WTC11 (cell line): ENCODE measurements around the gene CPA4. TPM values are rescaled to one million over a fixed set of nuclear protein-coding genes. Genes with fewer than 3 reads are reported as not detected.

Experiments
- ATAC-seq: fragments of 200-7000 bp; cut with Tn5 transposase; 2 replicates; pipeline ENCODE4 v1.10.0; 2021; ENCODE audit warnings: mild to moderate bottlenecking, moderate library complexity
- CTCF ChIA-PET: fragments of 300-600 bp; sonication (Branson Sonifier 250); formaldehyde crosslinking; loops from one replicate; lab custom pipeline; 2021; ENCODE audit warnings: antibody characterized with exemption; lab: Charles Lee
- POLR2A ChIA-PET: fragments of 350-600 bp; sonication (Branson Sonifier 250); formaldehyde crosslinking; loops from one replicate; lab custom pipeline; 2021; ENCODE audit warnings: antibody characterized with exemption; lab: Charles Lee
- DNase-seq: peaks from one replicate; pipeline ENCODE4 v3.0.0; 2021; ENCODE audit warnings: low spot score
- H3K27ac Mint-ChIP-seq: 2 replicates; pipeline ENCODE4 v1.8.0; 2021; ENCODE audit warnings: mixed read lengths
- H3K27me3 Mint-ChIP-seq: 2 replicates; pipeline ENCODE4 v1.8.0; 2021; ENCODE audit warnings: low read depth, mild to moderate bottlenecking, moderate library complexity, mixed read lengths
- H3K36me3 Mint-ChIP-seq: 2 replicates; pipeline ENCODE4 v1.8.0; 2021; ENCODE audit warnings: mixed read lengths
- H3K4me1 Mint-ChIP-seq: 2 replicates; pipeline ENCODE4 v1.8.0; 2022; ENCODE audit warnings: mixed read lengths
- H3K4me3 Mint-ChIP-seq: 2 replicates; pipeline ENCODE4 v1.8.0; 2021; ENCODE audit warnings: mild to moderate bottlenecking, moderate library complexity, mixed read lengths
- H3K9me3 Mint-ChIP-seq: 2 replicates; pipeline ENCODE4 v1.8.0; 2021; ENCODE audit warnings: mixed read lengths
- CBFB ChIP-seq: sonication (generic); formaldehyde crosslinking; IDR thresholded peaks from 2 replicates; pipeline ENCODE4 v1.8.1; 2022; ENCODE audit warnings: mild to moderate bottlenecking, low read depth, missing genetic modification reagents
- FOXK1 ChIP-seq: sonication (generic); formaldehyde crosslinking; IDR thresholded peaks from 2 replicates; pipeline ENCODE4 v1.8.0; 2022; ENCODE audit warnings: mild to moderate bottlenecking, moderate library complexity, missing genetic modification reagents
- FOXP1 ChIP-seq: sonication (generic); formaldehyde crosslinking; IDR thresholded peaks from 2 replicates; pipeline ENCODE4 v1.8.0; 2022; ENCODE audit warnings: missing genetic modification reagents, mild to moderate bottlenecking, moderate library complexity, borderline replicate concordance
- GRHL2 ChIP-seq: fragments of 250-450 bp; sonication (Bioruptor Pico); IDR thresholded peaks from 2 replicates; pipeline ENCODE4 v1.8.0; 2022; ENCODE audit warnings: mild to moderate bottlenecking, moderate library complexity; ENCODE audit not compliant: insufficient replicate concordance, severe bottlenecking
- PRRX2 ChIP-seq: fragments of 250-450 bp; sonication (Bioruptor Pico); IDR thresholded peaks from 2 replicates; pipeline ENCODE4 v1.8.0; 2021; ENCODE audit warnings: mild to moderate bottlenecking
- SMAD3 ChIP-seq: sonication (generic); formaldehyde crosslinking; IDR thresholded peaks from 2 replicates; pipeline ENCODE4 v1.8.0; 2022; ENCODE audit warnings: missing genetic modification reagents, mild to moderate bottlenecking, borderline replicate concordance
- ZNF671 ChIP-seq: fragments of 250-450 bp; sonication (Bioruptor Pico); IDR thresholded peaks from 2 replicates; pipeline ENCODE4 v1.8.0; 2021; ENCODE audit warnings: mild to moderate bottlenecking
- total RNA-seq: library from RNA; stranded (reverse); gene quantifications from 3 replicates; pipeline ENCODE4 v1.2.3, GENCODE V29; 2021
- TF ChIP-seq, protein P1 (sequence below): sonication (generic); formaldehyde crosslinking; IDR thresholded peaks from 2 replicates; pipeline ENCODE4 v1.8.1; 2022; ENCODE audit warnings: low read depth, mild to moderate bottlenecking, moderate library complexity, missing genetic modification reagents, borderline replicate concordance
- TF ChIP-seq, protein P2 (sequence below): sonication (generic); formaldehyde crosslinking; IDR thresholded peaks from 2 replicates; pipeline ENCODE4 v1.8.0; 2022; ENCODE audit warnings: missing genetic modification reagents
- TF ChIP-seq, protein P3 (sequence below): sonication (generic); formaldehyde crosslinking; conservative IDR thresholded peaks from 2 replicates; pipeline ENCODE4 v1.8.1; 2023; ENCODE audit warnings: mild to moderate bottlenecking, low read depth, missing genetic modification reagents, moderate library complexity
- TF ChIP-seq, protein P4 (sequence below): fragments of 250-450 bp; sonication (Bioruptor Pico); IDR thresholded peaks from 2 replicates; pipeline ENCODE4 v1.8.0; 2021; ENCODE audit warnings: mild to moderate bottlenecking
- TF ChIP-seq, protein P5 (sequence below): fragments of 250-450 bp; sonication (Bioruptor Pico); IDR thresholded peaks from 2 replicates; pipeline ENCODE4 v1.9.0; 2021; ENCODE audit warnings: mild to moderate bottlenecking, borderline replicate concordance
- TF ChIP-seq, protein P6 (sequence below): sonication (generic); formaldehyde crosslinking; IDR thresholded peaks from 2 replicates; pipeline ENCODE4 v1.8.0; 2023; ENCODE audit warnings: missing genetic modification reagents
- TF ChIP-seq, protein P7 (sequence below): sonication (generic); formaldehyde crosslinking; IDR thresholded peaks from 2 replicates; pipeline ENCODE4 v1.8.0; 2023; ENCODE audit warnings: missing genetic modification reagents, mild to moderate bottlenecking, borderline replicate concordance
- TF ChIP-seq, protein P8 (sequence below): fragments of 250-450 bp; sonication (Bioruptor Pico); IDR thresholded peaks from 2 replicates; pipeline ENCODE4 v1.9.0; 2021; ENCODE audit warnings: mild to moderate bottlenecking

Gene CPA4
- total RNA-seq, 1 experiment from 2014 or later = not detected

DNA sequence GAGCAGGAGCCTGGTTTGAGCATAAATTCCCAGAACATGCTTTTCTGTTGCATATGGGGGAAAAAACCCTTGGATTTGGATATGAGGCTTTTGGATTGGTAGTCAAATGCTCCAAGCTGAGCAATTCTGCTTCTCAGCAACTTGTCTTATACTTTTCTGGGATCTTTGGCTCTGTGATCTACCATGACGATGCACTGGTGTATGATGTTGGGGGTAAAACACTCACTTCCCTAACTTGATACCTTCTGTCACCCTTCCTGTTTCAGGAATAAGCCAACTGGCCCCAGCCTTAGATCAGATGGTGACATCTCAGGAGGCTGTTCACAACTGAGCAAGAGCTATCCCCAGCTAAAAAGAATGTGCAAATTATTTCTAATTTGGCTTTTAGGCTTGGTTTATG, 13.1 kb upstream of the CPA4 start:
- peaks cover 10% of the 10 kb centered on the region for H3K27me3 Mint-ChIP-seq
- ChIA-PET CTCF (no interaction called here), POLR2A (no interaction called here)
- H3K36me3 Mint-ChIP-seq = no peaks in the 10 kb centered on the region
- DNase-seq (no peak), ATAC-seq (no peak)
- H3K27ac Mint-ChIP-seq = no peak overlapping the region
- H3K9me3 Mint-ChIP-seq = no peaks in the 10 kb centered on the region
- peaks cover 30% of the 10 kb centered on the region for H3K4me1 Mint-ChIP-seq
- H3K4me3 Mint-ChIP-seq = no peak overlapping the region
- TF ChIP-seq, protein P1, sequence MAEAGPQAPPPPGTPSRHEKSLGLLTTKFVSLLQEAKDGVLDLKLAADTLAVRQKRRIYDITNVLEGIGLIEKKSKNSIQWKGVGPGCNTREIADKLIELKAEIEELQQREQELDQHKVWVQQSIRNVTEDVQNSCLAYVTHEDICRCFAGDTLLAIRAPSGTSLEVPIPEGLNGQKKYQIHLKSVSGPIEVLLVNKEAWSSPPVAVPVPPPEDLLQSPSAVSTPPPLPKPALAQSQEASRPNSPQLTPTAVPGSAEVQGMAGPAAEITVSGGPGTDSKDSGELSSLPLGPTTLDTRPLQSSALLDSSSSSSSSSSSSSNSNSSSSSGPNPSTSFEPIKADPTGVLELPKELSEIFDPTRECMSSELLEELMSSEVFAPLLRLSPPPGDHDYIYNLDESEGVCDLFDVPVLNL (CRISPR knock-in tag) = no peak
- TF ChIP-seq, protein P2, sequence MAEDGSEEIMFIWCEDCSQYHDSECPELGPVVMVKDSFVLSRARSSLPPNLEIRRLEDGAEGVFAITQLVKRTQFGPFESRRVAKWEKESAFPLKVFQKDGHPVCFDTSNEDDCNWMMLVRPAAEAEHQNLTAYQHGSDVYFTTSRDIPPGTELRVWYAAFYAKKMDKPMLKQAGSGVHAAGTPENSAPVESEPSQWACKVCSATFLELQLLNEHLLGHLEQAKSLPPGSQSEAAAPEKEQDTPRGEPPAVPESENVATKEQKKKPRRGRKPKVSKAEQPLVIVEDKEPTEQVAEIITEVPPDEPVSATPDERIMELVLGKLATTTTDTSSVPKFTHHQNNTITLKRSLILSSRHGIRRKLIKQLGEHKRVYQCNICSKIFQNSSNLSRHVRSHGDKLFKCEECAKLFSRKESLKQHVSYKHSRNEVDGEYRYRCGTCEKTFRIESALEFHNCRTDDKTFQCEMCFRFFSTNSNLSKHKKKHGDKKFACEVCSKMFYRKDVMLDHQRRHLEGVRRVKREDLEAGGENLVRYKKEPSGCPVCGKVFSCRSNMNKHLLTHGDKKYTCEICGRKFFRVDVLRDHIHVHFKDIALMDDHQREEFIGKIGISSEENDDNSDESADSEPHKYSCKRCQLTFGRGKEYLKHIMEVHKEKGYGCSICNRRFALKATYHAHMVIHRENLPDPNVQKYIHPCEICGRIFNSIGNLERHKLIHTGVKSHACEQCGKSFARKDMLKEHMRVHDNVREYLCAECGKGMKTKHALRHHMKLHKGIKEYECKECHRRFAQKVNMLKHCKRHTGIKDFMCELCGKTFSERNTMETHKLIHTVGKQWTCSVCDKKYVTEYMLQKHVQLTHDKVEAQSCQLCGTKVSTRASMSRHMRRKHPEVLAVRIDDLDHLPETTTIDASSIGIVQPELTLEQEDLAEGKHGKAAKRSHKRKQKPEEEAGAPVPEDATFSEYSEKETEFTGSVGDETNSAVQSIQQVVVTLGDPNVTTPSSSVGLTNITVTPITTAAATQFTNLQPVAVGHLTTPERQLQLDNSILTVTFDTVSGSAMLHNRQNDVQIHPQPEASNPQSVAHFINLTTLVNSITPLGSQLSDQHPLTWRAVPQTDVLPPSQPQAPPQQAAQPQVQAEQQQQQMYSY = no peak
- TF ChIP-seq, protein P3, sequence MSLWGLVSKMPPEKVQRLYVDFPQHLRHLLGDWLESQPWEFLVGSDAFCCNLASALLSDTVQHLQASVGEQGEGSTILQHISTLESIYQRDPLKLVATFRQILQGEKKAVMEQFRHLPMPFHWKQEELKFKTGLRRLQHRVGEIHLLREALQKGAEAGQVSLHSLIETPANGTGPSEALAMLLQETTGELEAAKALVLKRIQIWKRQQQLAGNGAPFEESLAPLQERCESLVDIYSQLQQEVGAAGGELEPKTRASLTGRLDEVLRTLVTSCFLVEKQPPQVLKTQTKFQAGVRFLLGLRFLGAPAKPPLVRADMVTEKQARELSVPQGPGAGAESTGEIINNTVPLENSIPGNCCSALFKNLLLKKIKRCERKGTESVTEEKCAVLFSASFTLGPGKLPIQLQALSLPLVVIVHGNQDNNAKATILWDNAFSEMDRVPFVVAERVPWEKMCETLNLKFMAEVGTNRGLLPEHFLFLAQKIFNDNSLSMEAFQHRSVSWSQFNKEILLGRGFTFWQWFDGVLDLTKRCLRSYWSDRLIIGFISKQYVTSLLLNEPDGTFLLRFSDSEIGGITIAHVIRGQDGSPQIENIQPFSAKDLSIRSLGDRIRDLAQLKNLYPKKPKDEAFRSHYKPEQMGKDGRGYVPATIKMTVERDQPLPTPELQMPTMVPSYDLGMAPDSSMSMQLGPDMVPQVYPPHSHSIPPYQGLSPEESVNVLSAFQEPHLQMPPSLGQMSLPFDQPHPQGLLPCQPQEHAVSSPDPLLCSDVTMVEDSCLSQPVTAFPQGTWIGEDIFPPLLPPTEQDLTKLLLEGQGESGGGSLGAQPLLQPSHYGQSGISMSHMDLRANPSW (CRISPR knock-in tag) = no peak
- TF ChIP-seq ZNF671 = no peak
- TF ChIP-seq, protein P4, sequence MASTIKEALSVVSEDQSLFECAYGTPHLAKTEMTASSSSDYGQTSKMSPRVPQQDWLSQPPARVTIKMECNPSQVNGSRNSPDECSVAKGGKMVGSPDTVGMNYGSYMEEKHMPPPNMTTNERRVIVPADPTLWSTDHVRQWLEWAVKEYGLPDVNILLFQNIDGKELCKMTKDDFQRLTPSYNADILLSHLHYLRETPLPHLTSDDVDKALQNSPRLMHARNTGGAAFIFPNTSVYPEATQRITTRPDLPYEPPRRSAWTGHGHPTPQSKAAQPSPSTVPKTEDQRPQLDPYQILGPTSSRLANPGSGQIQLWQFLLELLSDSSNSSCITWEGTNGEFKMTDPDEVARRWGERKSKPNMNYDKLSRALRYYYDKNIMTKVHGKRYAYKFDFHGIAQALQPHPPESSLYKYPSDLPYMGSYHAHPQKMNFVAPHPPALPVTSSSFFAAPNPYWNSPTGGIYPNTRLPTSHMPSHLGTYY = no peak
- no peak for TF ChIP-seq FOXK1
- TF ChIP-seq CBFB = no peak
- no peak for TF ChIP-seq PRRX2 (CRISPR knock-in tag)
- TF ChIP-seq, protein P5, sequence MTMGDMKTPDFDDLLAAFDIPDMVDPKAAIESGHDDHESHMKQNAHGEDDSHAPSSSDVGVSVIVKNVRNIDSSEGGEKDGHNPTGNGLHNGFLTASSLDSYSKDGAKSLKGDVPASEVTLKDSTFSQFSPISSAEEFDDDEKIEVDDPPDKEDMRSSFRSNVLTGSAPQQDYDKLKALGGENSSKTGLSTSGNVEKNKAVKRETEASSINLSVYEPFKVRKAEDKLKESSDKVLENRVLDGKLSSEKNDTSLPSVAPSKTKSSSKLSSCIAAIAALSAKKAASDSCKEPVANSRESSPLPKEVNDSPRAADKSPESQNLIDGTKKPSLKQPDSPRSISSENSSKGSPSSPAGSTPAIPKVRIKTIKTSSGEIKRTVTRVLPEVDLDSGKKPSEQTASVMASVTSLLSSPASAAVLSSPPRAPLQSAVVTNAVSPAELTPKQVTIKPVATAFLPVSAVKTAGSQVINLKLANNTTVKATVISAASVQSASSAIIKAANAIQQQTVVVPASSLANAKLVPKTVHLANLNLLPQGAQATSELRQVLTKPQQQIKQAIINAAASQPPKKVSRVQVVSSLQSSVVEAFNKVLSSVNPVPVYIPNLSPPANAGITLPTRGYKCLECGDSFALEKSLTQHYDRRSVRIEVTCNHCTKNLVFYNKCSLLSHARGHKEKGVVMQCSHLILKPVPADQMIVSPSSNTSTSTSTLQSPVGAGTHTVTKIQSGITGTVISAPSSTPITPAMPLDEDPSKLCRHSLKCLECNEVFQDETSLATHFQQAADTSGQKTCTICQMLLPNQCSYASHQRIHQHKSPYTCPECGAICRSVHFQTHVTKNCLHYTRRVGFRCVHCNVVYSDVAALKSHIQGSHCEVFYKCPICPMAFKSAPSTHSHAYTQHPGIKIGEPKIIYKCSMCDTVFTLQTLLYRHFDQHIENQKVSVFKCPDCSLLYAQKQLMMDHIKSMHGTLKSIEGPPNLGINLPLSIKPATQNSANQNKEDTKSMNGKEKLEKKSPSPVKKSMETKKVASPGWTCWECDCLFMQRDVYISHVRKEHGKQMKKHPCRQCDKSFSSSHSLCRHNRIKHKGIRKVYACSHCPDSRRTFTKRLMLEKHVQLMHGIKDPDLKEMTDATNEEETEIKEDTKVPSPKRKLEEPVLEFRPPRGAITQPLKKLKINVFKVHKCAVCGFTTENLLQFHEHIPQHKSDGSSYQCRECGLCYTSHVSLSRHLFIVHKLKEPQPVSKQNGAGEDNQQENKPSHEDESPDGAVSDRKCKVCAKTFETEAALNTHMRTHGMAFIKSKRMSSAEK = no peak
- TF ChIP-seq, protein P6, sequence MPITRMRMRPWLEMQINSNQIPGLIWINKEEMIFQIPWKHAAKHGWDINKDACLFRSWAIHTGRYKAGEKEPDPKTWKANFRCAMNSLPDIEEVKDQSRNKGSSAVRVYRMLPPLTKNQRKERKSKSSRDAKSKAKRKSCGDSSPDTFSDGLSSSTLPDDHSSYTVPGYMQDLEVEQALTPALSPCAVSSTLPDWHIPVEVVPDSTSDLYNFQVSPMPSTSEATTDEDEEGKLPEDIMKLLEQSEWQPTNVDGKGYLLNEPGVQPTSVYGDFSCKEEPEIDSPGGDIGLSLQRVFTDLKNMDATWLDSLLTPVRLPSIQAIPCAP (CRISPR knock-in tag) = no peak
- TF ChIP-seq GRHL2 (CRISPR knock-in tag) = no peak
- TF ChIP-seq, protein P7, sequence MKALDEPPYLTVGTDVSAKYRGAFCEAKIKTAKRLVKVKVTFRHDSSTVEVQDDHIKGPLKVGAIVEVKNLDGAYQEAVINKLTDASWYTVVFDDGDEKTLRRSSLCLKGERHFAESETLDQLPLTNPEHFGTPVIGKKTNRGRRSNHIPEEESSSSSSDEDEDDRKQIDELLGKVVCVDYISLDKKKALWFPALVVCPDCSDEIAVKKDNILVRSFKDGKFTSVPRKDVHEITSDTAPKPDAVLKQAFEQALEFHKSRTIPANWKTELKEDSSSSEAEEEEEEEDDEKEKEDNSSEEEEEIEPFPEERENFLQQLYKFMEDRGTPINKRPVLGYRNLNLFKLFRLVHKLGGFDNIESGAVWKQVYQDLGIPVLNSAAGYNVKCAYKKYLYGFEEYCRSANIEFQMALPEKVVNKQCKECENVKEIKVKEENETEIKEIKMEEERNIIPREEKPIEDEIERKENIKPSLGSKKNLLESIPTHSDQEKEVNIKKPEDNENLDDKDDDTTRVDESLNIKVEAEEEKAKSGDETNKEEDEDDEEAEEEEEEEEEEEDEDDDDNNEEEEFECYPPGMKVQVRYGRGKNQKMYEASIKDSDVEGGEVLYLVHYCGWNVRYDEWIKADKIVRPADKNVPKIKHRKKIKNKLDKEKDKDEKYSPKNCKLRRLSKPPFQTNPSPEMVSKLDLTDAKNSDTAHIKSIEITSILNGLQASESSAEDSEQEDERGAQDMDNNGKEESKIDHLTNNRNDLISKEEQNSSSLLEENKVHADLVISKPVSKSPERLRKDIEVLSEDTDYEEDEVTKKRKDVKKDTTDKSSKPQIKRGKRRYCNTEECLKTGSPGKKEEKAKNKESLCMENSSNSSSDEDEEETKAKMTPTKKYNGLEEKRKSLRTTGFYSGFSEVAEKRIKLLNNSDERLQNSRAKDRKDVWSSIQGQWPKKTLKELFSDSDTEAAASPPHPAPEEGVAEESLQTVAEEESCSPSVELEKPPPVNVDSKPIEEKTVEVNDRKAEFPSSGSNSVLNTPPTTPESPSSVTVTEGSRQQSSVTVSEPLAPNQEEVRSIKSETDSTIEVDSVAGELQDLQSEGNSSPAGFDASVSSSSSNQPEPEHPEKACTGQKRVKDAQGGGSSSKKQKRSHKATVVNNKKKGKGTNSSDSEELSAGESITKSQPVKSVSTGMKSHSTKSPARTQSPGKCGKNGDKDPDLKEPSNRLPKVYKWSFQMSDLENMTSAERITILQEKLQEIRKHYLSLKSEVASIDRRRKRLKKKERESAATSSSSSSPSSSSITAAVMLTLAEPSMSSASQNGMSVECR (CRISPR knock-in tag) = no peak
- no peak for TF ChIP-seq SMAD3 (CRISPR knock-in tag)
- no peak for TF ChIP-seq FOXP1 (CRISPR knock-in tag)
- TF ChIP-seq, protein P8, sequence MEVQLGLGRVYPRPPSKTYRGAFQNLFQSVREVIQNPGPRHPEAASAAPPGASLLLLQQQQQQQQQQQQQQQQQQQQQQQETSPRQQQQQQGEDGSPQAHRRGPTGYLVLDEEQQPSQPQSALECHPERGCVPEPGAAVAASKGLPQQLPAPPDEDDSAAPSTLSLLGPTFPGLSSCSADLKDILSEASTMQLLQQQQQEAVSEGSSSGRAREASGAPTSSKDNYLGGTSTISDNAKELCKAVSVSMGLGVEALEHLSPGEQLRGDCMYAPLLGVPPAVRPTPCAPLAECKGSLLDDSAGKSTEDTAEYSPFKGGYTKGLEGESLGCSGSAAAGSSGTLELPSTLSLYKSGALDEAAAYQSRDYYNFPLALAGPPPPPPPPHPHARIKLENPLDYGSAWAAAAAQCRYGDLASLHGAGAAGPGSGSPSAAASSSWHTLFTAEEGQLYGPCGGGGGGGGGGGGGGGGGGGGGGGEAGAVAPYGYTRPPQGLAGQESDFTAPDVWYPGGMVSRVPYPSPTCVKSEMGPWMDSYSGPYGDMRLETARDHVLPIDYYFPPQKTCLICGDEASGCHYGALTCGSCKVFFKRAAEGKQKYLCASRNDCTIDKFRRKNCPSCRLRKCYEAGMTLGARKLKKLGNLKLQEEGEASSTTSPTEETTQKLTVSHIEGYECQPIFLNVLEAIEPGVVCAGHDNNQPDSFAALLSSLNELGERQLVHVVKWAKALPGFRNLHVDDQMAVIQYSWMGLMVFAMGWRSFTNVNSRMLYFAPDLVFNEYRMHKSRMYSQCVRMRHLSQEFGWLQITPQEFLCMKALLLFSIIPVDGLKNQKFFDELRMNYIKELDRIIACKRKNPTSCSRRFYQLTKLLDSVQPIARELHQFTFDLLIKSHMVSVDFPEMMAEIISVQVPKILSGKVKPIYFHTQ = no peak
